DMS114 treated with DMSO at 0.1 percent for 48 hours (cell line): ENCODE measurements around the gene DNPH1.

Experiments
- DNase-seq: peaks from one replicate; lab custom pipeline; 2025; ENCODE audit not compliant: unreplicated experiment; lab: John Stamatoyannopoulos, UW

Gene DNPH1

DNA sequence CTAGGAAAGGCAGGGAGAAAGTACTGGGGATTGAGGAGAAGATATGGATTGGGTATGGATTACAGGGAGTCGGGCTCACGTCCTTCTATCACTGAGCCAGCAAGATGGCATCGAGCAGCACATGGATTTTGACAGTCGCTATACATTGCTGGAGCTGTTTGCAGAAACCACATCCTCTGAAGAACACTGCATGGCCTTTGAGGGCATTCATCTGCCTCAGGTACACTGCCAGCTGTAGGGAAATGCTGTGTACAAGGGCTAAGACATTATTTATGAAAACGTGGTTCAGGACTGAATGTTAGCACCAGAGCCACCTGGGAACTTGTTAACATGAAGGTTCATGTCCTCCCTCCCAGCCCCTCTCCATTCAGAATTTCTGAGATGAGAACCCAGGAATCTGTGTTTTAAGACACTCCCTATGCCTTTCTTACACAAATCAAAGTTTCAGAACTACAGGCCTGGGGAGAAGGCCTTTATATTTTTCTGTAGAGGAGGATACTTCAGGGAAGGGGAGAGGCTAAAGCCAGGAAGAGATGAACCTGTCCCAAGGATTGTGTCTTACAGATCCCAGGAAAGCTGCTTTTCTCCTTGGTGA is 43.8 kb downstream of the DNPH1 start:
- no peak for DNase-seq

DNA sequence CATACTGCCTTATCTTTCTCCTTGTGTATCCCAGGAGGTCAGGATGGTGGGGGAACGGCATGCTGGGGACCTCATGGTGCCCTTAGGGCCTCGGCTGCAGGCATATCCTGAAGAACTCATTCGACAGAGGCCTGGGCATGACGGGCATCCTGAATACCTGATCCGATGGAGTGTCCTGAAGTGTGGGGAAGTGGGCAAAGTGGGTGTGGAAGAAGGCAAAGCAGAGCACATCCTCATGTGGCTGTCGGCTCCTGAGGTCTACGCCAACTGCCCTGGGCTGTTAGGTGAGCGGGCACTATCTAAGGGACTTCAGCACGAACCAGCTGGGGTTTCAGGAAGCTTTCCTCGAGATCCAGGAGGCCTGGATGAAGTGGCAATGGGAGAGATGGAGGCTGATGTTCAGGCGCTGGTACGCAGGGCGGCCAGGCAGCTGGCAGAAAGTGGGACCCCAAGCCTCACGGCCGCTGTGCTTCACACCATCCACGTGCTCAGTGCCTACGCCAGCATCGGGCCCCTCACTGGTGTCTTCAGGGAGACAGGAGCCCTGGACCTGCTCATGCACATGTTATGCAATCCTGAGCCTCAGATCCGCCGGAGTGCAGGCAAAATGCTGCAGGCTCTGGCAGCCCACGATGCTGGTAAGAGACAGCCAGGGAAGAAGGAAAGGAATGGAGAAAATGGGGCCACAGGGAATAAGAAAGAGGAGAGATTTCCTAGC is 44.9 kb downstream of the DNPH1 start:
- DNase-seq = no peak

DNA sequence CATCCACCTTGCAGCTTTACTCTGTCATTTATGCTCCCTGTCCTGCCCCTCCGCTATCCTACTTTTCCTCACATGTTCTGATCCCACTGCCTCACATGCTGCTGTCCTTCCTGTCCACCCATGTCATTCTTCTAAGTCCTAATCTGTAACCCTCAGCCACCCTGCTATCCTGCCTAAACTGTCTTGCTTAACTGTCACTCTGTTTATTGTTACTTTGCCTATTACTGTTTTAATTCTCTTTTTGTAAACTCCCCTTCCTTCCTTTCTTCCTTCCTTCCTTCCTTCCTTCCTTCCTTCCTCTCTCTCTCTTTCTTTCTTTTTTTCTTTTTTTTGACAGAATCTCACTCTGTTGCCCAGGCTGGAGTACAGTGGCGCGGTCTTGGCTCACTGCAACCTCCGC is 45.8 kb downstream of the DNPH1 start:
- no peak for DNase-seq

DNA sequence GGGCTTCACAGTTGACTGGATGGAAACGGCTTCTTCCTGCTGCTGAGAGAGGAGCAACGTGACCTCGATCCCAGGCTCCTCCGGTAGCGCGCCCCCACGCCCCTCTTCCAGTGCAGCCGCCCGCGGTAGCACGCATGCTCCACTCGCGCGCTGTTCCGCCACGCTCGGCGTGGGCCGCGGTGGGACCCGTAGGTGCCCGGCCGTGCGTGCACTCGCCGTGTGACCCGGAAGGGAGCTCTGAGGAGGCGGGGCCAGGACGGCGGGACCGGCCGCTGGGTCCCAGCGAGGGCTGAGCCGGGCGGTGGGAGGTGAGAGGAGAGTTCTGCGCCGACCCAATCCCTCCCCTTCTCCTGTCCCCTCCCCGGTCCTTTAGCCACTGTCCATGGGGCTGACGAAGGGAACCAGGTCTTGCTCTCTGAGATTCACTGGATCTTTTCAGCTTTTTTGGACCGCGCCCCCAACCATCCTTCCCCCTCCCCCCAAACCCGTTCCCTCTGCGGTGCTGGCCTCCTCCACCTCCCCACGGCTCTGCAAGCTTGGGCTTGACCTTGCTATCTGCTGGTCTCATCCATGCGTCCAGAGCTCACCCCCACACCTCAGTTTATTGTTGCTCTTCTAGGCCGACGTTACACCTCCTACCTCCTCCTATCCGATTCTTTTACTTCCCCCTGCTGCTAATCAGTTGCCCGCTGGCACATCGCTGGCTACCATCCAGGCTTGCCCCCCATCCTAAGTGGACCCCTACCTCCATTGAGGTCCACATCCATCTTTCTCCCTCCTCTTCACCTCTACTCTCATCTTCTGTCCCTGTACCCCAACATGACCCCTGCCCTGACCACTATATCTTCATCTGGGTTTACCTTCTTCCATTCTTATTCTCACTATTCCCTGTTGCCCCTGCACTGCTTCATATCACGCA is 47.1 kb downstream of the DNPH1 start, which contains the start of gene CUL9:
TSS of gene CUL9 (plus strand) at position 255 of the 919 bp plus-strand sequence. CDS start 2,115 bp downstream, outside the sequence.
- peak; percentile 63 for DNase-seq

DNA sequence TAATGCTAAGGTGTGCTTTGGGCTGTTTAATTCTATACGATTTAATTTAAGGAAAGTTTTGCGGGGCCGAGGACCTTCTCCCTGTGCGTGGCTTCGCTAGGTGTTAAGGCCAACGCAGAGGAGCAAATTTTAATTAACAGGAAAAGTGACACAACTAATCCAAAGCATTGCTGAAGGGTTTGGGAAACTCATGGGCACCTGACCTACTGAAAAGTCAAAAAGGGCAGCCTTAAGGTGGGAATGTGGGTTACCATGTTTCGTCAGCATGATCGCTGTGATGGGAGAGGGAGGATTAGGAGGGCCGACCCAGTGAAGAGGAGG is 47.7 kb downstream of the DNPH1 start:
- no peak for DNase-seq

DNA sequence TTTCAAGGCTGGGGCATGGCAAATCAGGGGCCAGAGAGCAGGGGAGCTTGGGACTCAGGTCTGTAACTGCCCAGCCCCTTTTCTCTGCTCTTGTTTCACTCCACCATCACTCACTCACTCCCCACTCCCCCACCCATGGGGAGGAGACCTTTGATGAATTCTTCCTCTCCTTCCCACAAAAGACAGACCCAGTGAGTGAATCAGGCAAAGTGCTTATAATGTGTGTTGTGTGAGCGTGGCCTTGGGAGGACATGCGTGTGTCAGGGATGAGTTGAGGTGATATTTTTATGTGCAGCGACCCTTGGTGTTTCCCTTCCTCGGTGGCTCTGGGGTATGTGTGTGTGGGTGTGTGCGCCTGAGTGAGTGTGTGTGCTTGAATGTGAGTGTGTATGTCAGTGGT is 48.3 kb downstream of the DNPH1 start:
- no peak for DNase-seq

DNA sequence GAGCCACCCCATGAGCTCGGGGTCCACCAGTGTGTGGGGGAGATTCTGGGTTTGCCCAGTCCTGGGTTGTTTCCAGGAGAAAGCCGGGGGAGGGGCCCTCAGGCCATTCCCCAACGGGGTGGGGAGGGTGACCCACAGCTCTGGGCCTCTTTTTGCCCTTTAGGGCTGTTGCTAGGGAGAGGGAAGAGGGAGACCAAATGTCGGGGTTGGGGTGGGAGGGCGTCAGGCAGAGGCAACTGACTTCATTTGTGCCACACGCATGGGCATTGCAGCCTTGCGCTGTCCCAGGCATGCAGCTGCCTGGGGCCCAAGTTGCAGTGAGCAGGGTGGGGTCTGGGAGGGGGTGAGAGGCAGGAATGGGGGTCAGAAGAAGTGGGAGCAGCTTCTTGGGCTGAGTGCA is 49.2 kb downstream of the DNPH1 start:
- DNase-seq = no peak

DNA sequence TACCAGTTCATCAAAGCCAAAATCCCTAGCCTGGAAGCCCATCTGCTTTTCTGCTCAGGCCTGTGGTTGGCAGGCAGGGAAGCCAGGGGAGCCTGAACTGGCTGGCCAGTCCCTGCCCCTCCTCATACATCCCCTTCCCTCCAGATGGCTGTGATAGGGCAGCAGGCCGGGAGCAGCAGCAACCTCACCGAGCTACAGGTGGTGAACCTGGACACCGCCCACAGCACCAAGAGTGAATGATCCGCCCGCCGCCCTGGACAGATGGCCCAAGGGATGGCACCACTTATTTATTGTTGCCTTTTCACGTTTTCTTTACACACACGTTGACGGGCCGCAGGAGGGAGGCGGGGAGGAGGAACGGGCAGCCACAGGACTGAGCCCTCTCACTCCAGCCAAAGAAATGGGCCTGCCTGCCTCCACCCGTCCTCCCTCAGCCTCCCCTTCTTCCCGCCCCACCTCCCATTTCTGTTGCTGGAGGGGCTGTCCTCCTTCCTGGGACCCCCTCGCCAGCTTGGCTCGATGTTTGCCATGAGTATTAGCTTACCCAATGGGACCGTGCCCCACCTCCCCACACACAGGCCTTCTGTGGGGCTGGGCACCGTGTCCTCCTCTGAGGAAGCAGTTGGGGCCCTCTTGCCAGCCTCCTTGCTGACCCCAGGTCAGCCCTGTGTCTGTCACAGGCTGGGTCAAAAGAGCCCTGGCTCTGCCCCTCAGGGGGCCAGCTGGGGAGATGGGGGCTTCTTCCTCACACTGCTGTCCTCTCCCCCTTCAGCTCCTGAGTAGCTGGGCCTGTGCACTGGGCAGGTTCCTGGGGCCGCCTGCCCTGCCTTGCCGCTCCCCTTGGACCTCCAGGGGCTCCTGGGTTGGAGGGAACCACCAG is 50.1 kb downstream of the DNPH1 start:
- no peak for DNase-seq

DNA sequence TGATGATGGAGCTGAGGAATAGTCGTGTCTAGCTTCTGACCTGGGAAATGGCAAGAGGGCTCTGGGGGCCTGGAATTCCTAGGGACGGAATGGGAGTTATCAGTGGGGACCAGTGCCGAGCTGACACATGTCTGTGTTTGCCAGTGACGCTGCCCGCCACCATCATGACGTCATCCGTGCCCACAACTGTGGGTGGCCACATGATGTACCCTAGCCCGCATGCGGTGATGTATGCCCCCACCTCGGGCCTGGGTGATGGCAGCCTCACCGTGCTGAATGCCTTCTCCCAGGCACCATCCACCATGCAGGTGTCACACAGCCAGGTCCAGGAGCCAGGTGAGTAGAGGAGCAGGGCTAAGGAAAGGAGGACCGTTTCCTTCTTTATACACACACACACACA is 51.1 kb downstream of the DNPH1 start:
- DNase-seq = no peak

DNA sequence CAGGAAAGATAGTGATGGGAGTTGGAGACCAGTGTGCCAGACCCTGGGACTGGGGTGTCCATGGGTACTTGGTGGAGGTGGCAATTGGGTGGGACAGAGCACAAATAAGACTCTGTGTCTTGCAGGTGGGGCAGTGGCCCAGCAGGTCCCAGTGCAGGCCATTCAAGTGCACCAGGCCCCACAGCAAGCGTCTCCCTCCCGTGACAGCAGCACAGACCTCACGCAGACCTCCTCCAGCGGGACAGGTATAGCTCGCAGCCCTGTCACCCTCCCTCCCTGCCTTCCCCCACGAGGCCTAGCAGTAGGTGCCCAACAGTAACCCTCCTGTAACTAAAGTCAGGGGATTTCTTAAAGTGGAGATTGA is 52.9 kb downstream of the DNPH1 start:
- no peak for DNase-seq

DNA sequence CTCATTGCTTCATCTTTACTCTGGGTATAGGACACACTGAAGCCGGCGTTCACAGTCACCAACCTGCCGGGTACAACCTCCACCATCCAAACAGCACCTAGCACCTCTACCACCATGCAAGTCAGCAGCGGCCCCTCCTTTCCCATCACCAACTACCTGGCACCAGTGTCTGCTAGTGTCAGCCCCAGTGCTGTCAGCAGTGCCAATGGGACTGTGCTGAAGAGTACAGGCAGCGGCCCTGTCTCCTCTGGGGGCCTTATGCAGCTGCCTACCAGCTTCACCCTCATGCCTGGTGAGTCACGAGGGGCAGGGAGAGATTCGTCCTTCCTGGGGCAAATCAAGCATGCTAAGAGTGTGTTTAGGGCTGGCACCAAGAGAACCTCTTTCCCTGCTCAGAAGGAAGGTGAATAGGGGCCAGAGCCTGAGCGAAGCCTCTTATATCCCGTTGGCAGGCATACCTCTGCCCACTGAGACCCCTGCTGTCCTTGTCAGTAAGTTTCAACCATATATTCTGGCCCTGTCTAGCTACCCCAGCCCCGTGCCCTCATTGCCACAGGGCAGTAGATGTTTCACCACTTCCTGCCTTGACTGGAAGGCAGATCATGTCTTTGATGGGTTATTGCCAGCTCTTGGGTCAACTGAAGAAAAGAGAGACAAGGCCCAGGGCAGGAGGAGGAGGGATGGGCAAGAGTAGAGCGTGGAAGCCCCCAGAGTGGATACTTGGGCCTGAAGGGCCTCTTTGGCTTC is 53.4 kb downstream of the DNPH1 start:
- no peak for DNase-seq
